Stimulated activated CD4-positive, alpha-beta T cell treated with anti-CD3 and anti-CD28 coated beads, Interleukin-15, amount 100 ng/mL, for 1 hour (primary cell): ENCODE results near the gene MTSS2.

Experiments used
- DNase-seq, 2 donors: peaks; one replicate each; pipeline ENCODE4 v3.0.0-alpha.2; 2020; ENCODE audit warnings: low read depth in 1 of 2, low spot score in 1 of 2

Gene MTSS2

DNA sequence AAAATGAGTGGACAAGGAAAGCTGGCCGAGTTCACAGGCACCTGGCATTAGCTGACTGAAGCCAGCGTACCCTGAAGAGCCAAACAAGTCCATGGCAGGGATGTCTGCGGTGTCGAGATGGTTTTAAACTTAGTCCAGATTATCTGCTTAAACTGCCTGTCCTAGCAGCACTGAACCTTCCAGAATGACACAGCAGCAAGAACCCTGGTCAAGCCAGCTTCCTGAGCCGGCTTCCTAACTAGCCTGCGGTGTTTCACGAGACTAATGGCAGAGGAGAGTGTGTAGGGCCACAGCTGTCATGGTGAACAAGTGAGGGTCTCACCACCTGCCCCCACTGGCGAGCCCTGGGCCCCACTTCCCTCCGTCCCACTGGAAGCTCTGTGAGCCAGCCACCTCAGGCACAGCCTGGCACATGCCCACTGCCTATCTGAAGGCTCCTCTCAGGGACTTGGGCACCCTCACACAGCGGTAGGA, 28.8 kb upstream of the MTSS2 start:
- DNase-seq = no peak

DNA sequence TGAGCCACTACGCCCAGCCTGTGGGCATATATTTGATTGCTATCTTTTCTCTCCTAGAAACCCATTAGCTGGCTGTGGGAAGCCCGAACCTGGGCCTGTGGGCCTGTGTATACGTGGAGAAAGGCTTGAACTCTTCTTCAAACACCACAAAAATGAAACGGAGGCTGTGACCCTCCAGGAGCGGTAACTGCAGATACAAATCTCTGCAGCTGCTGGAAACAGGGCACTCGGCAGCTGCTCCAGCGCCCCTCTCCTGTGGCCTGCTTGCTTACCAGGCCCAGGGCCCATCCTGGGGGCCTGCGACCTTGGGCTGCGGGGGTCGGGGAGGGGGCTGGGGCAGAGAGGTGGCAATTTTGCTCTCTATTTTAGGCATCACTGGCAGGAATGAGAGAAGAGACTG, 28.0 kb upstream of the MTSS2 start:
- no peak for DNase-seq

DNA sequence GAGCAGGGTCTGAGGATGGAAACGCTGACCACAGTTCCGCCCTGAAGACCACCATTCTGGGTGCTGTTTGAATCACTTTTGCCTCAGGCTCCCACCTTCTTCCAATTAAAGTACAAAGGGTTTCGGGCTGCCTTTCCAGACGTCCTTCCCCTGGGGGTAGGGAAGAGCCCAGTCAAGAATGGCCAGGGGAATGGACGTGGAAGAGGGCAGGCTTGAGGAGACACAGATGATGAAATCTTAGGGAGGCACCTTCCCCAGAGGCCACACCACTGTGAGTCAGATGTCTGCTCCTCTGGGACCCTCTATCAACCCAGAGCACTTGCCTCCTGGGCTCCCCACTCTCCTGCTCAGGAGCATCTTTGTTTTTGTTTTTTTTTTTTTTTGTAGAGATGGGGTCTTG, 27.5 kb upstream of the MTSS2 start:
- DNase-seq = no peak

DNA sequence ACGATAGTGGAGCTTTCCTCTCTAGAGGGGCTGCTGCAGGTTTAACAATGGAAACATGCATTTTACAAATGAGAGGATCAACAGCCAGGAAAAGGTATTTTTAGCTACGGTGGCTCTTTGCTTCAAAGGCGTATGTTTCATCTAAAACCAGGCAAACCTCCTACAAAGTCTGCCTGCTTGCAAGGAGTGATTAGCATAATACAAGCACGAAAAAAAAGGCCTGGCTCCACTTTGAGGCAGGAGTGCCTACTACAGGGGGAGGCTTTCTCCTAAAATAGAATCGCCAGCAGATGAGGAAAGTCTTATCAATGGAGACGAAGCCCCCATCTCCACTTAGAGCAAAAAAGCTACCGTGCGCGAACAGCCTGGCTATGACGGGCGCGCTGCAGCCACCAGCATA, 27.1 kb upstream of the MTSS2 start:
- DNase-seq = no peak

DNA sequence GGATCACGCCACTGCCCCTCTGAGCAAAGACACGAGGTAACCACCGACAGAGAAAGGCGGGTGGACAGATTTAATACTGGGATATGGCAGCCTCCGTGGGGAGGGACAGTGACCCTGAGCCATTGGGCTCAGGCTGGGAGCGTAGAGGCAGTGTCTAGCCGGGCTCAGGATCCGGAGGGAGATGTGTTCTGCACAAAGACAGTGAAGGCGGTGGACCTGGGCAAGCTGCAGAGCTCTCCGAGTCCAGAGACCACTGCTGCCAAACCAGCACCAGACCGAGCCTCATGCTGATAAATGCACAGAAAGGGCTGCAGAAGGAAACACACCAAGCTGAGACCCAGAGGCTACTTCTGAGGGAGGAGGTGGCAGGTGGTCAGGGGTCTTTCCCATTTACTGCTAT, 26.5 kb upstream of the MTSS2 start:
- DNase-seq = no peak

DNA sequence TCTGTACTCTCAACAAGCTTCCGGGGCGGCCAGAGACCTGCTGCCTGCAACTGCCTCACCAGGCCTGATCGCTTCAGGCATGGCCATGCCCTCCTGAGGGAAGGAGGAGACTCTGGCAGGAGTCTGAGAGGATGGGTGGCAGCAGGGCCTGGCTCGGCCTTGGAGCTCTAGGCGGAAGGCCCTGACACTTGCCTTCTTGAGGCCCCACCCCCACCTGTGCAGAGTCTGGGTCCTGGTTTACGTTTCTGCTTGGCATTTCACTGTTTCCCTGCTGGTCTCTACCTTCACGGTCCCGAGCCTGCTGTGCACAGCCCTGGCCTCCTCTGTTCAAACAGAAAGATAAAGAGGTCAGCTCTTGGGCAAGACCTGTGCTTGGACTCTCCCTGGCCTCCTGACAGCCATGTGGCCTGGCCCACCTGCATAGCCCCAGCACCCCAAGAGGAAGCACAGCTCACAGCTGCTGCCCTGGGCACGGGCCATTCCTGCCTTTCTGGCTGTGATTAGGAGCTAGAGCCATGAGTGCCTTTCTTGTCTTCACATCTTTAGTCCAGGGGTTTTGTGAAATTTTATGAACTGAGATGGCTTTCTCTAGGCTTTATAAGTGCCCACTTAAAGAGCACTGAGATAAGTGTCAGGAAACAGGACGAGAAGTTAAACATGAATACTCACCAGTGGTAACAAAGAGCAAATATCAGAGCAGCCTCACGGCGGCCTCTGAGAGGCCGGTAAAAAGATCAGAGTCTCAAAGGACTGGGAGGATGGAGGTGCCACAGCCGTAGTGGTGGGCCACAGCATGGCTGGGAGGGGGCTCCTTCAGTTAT, 25.6 kb upstream of the MTSS2 start:
- DNase-seq = no peak

DNA sequence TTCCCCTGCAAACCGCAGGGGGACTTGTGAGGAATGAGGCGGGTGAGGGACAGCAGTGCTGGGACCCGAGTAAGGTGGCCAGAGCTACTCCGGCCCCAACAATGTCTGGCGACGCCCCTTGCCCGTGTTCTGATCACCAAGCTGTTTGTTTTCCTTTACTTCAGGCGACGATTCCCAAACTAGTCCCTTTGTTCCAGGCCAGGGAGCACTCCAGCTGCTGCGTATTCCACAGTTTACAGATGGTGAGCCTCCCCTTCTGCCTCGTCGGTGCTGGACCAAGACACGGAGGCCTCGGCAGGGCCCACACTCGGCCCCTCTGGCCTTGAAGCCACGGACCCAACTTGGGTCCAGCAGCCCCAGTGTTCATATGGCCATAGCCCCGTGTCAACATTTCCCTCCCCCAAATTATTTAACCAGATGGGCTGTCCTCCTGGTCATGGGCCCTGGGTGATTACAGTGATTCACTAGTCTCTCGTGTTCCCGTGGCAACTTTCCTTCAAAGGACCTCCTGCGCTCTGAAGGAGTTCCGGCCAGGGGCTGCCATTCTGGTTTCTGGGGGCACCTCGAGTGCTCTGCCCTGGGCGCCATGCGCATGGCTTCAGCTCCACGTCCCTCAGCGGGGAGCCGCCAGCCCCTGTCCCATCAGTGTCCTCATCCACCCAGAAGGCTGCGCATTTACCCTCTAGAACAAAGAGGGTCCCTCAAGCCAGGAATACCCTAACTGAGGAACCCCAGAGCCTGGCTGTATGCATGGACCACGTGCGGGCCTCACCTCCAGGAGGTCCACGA, 24.8 kb upstream of the MTSS2 start:
- no peak for DNase-seq

DNA sequence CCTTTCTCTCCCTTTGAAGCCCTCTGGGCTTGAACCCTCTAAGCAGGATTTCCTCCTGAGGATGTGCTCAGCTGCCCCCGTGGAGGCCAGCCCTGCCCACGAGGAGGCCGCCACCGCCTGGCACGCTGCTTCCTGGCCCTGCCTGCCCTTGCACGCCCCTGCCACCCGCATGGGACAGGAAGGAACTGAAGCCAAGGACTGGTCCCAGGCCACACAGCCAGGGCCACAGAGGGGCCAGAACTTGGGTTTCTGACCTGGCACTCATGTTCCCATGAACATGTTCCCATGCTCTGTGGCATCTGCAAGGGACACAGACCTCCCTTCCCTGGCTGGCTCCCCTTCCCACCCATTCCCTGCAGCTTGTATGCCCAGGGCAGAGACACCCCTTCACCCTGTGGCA, 24.1 kb upstream of the MTSS2 start:
- no peak for DNase-seq

DNA sequence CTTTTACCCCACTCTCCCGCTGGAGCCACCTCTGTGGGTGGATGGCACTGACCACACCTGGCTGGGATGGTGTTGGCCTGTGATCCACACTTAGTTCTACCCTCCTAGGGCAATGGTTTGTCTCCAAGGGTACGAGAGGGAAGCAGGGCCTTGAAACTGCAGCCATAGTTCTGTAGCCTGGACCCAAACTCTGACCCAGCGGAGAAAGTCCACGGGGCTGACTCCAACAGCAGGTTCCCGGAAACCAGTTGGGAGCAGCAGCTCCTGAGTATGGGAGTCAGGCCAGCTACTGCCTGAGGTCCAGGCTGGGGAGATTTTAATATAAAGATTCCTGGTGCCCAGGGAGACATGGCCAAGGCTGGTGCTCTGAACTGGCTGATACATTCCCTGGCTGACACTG, 23.6 kb upstream of the MTSS2 start:
- DNase-seq = no peak

DNA sequence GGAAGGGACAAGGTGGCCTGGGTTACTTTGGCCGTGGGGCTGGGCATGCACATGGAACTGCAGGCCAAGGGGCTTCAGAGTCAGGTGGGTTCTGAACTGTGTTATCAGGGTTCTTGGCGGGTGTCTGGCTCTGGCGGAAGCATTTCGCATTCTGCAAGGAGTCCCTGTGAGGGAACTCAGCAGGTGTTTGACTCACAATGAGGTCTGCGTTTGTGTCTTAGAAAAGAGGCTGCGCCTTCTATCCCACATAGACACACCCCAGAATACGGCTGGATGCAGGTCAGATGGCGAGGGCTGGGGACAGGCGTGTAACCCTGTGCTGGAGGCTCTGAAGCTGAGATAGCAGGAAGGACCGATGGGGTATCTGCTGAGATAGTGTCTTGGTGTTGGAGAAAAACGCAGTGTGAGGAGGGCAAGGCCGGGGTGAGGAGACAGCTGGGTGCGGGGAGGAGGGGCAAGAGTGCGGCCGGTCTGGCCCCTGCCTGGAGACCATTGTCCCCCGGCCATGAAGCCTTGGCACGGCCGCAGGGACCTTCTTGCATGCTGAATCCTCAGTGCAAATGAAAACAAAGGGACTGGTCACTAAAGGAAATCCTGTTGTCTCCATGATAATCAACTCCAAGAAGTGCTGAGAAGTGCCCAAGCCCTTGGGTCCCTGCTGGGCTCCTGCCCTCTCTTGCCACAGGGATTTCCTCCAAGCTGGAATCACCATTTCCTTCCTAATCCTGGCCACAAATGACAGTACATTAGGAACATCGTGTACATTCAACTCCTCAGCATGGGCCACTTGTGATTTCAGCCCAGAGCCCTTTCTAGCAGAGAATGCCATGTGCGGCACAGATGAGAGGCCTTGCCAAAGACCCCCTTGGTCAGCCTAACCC, 22.8 kb upstream of the MTSS2 start:
- no peak for DNase-seq

DNA sequence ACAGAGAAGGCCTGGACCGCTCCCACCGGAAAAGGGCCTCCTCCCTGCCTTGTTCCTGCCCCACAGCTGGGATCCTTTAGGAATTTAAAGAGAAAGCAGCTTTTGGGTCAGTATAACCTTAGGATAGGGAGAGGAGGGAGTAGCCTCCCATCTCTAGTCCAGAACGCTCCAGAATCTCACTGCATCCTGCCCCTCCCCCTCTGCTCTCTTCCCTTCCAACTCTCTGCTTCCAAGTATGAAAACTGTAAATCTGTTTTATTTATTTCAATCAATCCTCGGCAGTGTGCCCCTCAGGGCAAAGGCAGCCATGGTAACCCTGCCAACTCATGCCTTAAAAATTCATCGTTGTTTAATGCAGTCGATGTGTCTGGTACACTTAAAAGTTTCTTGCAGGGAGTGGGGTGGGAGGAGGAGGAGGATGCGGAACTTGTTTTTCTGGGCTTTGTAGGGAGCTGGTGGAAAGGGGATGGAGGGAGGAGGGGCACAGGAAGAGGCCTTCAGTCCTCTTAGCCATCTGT, 21.2 kb upstream of the MTSS2 start:
- DNase-seq = no peak

DNA sequence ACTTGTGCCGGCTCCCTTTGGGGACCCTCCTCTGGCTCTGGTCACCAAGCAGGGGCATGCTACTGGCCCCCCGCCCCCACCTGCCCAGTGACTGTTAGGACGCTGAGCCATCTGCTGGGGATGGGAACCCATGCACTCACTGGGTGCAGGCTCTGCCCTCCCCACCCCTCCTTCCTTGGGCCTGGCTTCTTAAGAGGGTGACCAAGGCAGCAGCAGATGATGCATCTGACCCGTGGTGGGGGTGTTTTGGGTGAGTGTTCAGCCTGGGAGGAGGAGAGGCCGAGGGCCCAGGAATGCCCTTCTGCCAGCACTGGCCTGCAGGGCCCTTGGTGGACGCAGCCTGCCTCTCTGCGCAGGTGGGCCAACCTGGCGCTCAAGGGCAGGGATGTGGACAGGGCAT, 19.2 kb upstream of the MTSS2 start:
- DNase-seq = no peak

DNA sequence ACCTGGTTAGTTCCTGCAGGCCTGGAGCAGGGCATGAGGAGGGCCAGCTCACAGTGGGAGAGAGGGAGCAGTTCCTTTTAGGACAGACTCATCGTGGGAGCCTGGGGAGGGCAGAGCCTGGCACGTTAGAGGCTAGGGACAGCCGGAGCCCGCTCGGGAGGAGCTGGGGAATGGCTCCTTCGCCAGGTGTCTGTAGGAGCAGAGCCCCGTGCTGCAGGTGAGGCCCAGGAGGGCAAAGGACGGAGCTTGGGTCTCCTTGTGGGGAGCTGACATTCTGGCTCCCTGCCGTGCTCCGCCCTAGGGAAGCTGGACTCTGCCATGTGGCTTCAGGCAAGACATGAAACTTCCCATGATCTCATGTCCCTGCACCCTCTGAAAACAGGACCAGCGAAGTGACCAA, 18.7 kb upstream of the MTSS2 start:
- DNase-seq = no peak

DNA sequence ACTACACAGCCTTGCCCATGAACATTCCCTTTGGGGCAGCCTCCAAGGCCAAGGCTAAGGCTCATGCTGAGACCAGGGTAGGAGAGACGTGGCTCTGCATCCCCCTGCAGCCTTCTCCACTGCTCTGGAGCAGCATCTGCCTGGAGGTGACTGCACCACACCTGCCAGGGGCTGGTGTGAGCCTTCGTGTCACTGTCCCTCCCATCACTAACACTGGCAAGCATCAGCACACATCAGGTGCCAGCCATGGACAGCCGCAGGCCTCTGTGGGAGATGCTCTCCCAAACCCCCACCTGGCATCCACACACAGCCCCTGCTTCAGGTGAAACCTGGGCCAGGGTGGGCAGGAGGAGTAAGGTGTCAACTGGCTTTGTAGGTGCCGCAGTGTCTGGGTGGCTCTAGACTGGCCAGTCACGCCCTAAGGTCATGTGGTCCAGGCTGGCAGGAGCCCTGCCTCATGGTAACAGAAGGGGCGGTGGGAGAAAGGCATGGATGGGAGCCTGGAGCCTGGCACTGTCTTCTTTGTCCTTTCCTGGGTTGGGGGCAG, 18.1 kb upstream of the MTSS2 start:
- no peak for DNase-seq

DNA sequence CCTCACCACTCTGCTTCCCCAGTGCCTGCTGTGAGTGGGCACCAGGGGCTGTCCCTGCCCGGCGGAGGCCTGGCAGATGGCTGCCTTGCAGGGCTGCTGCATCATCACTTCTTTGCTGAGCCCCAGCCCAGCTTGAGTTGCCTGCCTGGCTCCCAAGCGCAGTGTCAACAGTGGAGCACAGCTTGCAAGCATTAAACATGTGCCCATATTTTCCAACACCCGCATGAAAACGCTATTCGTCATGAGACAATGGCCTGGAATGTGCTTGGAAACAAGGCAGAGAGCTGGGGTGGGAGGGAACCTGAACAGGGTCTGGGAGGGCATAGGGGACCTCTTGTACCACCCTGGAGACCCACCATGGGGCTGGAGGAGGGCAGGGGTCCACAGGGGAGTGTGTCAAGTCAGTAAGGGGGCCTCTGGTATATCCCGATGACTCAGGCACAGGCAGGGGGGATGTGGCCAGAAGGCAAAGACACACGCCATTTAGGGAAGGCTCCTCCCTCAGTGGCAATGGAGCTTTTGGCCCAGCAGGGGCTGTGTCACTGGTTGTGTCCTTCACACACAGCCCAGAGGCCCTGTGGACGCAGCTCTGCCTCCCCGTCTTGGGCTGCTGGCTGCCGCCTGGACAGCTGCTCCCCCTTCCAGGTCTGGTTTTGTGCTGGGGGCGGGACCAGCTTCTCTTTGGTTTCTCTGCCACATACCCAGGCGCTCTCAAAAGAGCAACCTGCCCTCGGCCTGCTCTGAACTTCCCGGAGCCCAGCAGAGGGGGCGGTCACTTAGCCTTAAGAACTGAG, 17.4 kb upstream of the MTSS2 start:
- DNase-seq = no peak

DNA sequence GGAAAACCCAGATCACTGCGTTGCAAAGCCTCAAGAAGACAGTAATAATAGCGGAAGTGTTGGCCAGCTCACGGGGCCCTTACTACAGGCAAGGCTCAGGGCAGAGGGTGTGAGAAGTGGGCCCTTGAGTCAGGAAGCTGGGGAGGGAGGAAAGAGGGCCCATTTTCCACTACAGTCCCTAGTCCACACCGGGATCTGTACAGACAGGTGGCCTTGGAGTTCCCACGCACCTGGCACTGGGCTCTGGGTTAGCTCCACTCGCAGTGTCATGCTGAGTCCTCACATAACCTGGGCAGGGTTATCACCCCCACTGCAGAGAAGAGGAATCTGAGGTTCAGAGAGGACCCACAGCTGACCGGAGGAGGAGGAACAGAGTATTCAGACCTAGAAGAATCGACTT, 16.8 kb upstream of the MTSS2 start:
- no peak for DNase-seq

DNA sequence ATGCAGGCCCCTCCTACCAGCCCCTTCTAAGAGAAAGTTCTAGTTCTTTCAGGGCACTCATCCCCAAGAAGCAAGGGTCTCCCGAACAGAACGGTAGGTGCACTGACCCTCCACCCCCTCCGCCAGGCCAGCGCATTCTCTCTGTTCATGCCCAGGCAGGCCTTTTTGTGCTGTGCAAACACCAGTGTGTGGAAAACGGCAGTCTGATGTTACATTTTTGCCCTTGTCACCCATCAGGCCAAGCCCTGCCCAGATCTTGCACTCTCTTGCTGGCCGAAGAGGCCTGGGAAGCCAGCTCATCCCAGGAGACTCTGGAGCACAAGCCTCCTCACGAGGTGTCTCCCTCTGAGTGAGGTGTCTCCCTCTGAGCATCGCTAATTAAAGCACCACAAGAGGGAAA, 16.1 kb upstream of the MTSS2 start:
- no peak for DNase-seq

DNA sequence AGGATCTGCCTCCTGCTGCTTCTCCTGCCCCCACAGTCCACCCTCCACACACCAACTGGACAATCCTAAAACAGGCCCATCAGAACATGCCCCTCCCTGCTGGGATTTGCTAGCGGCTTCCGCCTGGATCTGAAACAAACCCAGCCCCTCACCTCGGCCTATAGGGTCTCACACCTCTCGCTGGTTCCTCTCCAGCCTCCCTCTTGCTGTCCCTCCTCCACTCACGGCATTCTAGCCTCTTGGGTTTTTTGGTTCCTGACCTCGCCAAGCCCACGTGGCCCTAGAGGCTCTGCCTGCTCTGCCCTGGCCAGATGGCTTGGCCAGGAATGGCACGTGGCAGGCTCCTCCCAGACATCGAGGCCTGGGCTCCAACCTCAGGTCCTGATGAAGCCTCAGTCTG, 15.7 kb upstream of the MTSS2 start:
- no peak for DNase-seq

DNA sequence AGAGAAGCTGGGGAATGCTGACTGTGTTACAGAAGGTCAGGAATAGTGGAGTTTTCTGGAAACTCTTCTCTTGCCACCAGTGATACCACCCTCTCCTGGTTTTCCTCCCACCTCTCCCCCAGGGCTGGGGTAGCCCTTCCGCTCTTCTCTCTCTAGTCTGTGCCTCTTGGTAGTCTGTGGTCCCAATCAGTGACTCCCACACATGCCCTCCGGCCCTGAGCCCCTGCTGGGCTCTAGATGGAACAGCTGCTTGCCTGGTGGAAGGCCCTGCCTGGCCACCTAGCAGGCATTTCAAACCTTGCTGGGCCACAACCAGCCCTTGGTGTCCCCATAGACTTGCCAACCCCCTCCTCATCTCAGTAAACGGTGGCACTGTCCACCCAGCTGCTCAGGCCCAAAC, 15.2 kb upstream of the MTSS2 start:
- no peak for DNase-seq
